ENCODE data around the gene IGHMBP2.
"Not testable (repeated sequence)": the region's sequence is repeated elsewhere in the genome, so short reads cannot be mapped to it uniquely, and the experiment has no call there.

IGHMBP2 gene

DNA sequence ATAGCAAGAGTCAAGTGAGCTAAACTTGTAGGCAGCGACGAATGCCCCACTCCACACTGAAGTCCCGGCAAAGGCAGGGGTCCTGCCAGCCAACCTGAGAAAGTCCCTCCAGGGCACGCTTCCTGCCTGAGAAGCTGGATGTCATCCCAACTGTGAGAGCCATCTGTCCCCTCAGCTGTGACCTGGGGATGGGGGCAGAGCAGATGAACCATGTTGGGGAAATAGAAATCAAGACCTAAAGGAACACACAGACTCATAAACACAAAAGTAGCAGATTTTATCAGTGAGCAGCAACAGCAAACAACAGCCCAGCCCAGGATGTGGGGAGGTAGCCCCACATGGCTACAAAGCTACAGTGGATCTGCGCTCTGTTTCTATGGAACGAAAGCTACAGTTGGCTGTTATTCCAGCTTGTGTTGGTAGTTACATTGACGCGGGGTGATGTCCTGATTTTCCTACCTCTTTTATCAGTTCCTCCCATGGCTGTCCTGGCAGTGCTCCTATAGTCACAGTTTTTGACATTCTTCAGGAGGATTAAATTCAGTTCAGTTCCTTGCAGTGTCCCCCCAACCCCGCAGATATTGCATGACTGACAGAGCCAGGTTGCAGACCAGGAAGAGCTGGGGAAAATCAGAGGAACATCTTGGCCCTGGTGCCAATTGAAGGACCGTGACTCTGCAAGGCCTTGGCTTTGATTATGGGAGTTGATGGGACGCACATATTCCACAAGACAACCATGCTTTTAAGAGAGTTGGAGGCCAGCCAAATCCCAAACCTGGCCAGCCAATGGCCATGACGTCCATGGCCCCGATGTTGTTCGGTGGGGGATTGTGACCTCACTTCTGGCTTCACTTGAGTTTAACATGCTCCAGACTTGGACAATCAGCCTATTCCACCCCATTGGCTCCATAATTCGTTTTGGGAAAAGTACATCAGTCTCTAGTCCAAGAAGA is 62.5 kb downstream of the IGHMBP2 start:
- DNase-seq = no peak

DNA sequence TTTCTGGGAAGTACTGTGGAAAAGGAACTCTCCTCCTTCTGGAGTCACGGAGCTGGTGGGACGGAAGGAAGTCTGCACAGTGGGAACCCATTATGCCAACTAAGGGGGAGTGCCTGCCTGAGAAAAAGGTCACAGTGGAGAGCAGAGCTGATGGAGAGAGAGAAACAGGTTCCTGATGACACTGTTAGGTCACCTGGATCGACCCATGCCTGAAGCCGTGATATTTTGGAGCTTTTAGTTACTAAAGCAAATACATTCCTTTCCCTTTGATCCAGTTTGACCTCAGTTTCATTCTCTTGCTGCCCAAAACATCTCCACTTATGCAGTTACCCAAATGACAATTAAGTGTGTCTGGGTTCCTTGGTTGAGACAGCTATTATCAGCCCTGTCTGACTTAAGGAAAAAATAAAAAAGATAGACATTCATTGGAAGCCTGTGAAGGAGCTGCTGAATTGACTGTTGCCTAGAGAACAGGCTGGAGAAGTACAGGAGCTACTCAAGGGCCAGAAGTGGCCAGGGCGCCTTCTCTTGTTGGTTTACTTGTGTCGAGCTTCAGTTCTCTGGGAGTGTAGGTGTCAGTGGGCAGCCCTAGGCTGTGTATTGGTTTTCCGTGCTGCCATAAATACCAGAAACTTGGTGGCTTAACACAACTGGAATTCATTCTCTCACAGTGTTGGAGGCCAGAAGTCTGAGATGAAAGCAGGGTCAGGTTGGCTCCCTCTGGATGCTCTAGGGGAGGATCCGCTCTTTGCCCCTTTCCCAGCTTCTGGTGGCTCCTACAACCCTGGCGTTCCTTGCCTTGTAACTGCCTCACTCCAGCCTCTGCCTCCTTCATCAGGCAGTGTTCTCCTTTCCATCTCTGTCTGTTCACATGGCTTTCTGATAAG is 63.4 kb downstream of the IGHMBP2 start:
- no peak for DNase-seq

DNA sequence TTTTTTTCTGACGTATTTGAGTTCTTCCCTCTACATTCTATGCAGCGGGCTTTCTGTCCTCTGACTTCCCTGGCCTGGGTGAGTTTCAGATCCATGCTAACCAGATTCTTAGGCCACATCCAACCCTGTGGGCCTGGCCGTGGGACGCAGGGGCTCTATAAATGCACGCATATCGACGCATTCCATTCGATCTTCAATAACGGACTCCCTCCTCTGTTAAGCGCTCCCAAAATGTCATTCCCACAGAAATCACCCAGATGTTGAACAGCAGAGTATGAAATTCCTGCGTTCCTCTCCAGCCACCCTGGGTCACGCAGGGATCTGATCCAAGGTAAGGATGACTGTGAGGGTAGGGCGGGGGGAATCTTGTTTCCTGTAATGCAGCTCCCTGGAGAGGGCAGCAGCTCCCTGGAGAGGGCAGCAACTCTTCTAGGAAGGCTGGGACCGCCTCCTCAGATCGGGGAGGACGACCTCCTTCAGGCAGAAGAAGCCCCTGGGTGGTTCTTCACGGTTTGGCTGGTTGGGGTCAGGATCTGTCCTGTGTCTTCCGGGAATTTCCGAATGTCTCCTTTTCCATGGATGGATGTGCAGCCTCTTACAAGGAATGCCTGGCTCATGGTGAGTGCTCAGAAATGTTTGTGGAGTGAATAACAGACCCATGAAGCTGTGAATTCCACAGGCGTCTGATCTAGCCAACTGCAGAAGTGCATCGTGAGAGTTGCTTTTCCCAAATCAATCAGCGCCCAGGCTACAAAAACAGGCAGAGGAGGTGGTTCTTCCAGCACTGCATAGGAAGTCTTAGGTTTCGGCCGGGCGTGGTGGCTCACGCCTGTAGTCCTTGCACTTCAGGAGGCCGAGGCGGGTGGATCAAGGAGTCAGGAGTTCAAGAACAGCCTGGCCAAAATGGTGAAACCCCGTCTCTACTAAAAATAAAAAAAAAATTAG is 64.9 kb downstream of the IGHMBP2 start:
- no peak for DNase-seq

DNA sequence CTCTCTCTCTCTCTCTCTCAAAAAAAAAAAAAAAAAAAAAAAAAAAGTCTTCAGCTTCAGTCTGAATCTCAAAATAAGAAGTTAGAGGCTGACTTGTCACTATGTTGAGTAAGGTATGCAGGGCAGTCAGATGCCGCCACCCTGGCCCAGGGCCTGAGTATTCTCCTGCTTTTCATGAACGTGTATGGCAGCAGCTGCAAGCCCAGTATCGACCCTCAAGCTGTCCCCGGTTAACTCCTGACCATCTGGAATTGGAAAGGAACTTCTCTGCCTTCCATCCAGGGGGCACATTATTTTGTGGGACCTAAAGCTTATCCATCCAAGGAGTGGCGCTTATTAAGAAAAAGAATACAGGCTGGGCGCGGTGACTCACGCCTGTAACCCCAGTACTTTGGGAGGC is 65.7 kb downstream of the IGHMBP2 start:
- DNase-seq = no peak

DNA sequence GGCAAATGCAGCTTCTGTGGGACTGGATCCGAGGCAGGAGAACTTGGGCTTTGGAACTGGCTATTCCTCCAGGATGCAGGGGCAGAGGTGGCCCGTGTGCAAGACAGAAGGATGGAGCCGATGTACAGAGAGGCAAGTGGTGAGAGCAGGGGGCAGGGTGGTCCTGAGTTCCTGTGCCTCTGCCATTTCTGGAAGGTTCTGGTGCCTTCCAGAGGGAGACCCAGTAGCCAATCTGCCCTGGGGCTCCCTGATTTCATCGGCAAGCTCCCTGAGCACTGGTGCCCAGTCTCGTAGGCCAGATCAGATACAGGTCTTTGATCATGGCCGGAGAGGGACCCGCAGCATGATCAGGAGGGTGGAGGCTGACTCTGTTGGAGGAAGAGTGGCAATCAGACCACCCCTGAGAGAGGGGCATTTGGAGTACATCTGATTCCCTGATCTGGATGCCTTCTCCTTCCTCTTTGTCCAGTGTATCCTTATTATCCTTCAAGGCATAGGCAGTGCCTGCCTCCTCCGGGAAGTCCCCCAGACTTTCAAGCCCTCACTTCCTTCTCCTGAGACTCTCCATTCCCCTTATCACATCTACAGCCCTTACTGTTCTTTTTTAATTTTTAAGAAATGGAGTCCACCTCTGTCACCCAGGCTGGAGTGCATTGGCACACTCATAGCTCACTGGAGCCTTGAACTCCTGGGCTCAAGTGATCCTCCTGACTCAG is 67.4 kb downstream of the IGHMBP2 start:
- no peak for DNase-seq

DNA sequence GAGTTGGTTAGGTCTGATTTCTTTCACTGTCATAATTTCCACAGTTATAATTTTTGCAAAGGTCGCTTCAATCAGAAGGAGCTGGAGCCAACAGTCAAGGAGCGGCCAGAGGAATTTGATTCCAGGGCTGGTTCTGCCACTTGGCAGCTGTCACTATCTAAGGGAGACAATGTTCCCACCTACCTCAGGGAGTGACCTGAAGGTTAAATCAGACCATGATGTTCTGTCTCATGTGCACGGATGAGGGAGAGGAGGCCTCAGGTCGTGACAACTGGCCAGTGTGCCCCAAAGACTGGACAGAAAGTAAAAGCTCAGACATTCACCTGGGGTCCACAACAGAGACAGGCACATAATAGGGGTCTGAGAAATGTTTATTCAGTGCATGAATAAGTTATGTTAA is 69.5 kb downstream of the IGHMBP2 start:
- DNase-seq = no peak

DNA sequence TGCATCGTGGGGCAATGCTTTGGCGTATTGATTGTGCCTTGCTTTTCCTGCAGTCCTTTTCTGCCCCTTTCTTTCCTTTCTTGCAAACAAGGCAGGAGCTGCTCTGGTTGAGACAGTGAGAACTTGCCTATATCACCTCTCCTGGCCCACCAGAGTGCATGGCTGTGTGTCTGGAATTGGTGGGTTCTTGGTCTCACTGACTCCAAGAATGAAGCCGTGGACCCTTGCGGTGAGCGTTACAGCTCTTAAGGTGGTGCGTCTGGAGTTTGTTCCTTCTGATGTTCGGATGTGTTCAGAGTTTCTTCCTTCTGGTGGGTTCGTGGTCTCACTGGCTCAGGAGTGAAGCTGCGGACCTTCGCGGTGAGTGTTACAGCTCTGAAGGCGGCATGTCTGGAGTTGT is 70.0 kb downstream of the IGHMBP2 start:
- DNase-seq = not testable (repeated sequence)

DNA sequence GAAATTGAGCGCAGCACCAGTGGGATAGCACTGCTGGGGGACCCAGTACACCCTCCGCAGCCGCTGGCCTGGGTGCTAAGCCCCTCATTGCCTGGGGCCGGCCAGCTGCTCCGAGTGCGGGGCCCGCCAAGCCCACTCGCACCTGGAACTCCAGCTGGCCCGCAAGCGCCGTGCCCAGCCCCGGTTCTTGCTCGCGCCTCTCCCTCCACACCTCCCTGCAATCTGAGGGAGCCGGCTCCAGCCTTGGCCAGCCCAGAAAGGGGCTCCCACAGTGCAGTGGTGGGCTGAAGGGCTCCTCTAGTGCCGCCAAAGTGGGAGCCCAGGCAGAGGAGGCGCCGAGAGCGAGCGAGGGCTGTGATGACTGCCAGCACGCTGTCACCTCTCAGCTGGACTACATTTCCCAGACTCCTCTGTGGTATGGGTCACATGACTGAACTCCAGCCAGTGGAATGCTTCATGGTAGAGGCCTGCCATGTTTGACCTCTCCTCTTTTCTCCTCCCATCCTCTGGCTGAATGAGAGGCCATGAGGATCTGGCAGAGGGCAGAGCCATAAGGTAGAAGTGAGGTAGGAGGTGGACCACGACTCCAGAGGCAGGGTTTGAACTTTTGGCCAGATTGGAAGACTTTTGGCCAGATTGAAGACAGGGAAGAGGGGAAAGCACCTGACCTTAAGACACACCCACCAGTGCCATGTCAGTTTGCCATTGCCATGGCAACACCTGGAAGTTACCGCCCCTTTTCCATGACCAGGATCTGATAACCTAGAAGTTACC is 70.9 kb downstream of the IGHMBP2 start:
- DNase-seq = no peak

DNA sequence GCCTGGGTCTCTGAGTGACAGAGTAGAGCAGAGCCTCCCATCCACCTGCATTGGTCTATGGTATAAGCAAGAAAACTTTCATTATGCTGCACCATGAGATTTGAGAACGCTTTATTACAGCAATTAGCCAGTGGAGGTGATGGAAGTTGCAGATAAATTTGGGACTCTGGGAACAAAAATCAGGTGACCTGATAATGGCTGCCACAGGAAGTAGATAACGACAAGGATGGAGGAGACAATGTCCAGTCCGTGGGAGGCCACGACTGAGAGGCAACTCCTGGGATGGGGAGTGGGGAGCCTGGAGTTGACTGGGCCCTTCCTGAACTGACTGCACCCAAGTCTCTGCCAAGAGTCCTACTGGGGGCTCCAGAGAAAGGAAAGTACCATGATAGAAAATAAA is 72.4 kb downstream of the IGHMBP2 start:
- no peak for DNase-seq

DNA sequence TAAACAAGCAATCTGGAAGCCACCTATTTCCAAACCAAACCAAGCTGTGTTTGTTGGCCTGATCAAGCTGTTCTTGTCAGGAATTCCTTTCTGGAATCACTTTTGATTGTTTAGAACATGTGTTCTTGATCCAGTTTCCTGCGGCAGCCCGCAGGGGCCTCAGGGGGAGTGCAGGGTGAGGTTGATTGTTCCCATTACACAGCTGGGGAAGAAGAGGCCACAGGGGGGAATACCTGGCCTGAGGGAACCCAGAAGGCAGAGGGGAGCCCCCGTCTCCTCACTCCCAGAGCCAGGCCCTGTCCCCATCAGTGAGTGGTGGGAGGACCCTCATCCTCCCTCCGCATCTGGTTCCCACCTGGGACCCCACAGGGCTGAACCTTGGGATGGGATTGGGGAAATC is 72.9 kb downstream of the IGHMBP2 start:
- DNase-seq = no peak

DNA sequence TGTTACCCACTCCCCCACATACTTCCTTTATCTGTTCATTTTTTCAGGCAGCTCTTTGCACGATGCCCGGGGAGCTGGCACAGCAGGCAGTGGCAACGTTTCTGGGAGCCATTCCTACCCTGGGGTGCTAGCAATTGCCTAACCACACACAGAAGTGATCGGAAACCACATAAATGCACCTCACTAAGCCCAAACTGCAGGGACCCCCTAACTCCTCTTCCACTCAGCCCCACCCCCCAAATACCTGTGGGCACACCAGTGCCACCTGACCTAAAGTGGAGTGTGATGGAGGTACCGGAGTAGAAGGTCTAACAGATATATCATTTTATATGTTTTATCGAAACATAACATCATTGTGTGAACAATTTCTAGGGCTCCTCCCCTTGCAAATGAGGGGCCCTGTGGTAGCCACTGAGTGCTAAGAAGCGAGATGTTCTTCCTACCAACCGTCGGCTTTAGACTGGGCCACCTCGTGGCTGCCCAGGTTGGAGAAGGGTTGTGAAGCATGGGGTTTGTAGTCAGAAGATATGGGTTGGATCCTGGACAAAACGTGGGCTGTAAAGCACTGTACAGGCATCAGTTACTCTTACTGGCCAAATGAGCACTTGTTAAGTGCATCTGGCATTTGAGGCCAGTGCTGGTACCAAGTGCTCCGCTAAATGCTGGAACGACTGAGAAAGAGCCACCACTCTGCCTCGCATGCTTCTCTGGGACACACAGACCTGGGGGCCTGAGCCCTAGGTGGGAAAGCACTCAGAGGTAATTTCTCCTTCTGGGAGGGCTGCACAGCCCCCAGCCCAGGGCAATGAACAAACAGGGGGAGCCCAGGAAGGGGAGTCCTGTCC is 74.3 kb downstream of the IGHMBP2 start:
- no peak for DNase-seq

DNA sequence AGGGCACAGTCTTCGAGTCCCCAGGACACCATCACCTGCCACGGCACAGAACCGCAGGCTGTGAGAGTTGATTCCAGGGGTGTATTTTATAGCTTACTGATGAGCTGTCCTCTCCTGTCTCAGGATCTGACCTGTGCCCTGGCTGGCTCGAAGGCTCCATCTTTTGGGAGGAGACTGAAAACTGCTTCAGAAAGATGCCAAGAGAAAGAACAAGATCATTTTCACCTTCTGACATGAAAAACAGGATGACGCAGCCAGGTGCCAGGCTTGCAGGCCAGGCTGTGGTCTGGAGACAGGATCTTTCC is 74.9 kb downstream of the IGHMBP2 start:
- DNase-seq = no peak

DNA sequence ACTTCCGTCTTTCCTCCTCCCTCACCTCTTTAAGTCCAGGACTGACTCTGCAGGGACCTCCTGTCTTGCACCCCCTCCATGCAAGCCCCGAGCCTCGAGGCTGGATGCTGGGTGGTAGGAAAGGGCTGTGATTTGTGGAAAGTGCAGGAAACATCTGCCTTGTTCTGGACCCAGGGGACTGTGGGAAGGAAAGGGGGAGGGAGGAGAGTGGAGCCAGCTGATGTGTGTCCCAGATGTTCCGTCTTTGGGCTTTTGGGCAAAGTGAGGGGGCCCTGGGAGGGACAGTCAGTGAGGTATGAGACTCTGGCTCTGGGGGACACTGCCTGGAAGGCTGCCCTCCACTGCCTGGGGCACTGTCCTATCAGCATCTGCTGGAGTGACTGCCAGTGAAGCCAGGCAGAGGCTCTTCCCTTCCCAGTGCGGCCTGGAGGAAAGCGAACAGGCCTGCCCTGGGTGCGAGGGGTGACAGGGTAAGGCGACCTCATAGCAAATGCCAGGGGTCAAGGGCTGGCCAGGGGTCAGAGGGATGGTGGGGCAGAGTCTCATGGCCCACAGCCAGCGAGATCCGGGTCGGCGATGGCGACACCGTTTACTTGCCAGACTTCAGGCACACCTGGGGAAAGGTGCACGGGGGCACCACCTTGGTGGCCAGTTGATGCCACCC is 75.4 kb downstream of the IGHMBP2 start:
- no peak for DNase-seq

DNA sequence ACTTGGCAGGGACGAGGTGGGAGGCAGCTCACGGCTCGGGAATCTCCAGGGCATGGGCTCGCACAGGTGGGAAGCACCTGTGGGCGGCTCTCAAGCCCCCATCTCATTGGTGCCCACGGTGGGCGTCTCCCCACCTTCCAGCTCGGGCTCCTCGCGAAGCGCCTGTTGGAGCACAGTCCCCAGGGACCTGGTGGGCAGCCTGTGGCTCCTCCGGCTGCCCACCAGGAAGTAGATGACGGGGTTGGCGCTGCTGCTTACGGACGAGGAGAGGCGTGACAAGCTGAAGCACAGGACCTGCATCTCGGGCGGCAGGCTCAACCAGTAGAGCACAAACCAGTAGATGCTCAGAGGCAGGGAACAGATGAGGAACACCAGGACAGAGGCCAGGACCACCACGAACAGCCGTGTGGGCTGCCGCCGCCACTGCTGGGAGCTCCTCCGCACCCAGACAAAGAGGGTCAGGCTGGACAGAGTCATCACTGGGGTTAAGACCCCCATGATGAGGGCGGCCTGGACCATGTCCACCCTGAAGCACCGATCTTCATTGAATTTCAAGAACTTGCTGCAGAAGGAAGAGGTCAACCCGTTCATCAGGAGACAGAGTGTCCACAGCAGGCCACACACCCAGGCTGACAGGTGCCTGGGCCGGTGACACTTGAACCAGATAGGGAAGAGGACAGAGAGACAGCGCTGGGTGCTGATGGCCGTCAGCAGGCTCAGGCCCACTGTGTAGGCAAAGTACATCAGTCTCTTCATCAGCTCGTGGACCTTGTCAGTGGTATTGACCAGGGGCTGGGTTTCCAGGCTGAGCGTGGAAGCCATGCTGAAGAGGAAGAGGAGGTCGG is 76.5 kb downstream of the IGHMBP2 start:
- no peak for DNase-seq

DNA sequence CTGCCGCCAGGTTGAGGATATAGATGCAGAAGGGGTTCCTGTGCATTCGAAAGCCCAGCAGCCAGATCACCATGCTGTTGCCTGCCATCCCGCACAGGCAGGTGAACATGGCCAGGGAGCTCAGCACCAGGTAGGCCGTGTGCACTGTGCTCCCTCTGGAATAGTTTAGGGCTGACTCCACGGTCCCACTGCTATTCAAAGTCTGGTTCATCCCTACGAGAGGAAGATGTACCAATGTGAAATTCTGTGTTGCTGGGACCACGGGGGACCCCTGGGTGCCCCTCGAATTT is 77.0 kb downstream of the IGHMBP2 start, which contains the start of gene MRGPRD:
MRGPRD (minus strand) TSS at position 211 of the 290 bp plus-strand sequence; CDS start at position 211, 0 bp downstream.
- no peak for DNase-seq

DNA sequence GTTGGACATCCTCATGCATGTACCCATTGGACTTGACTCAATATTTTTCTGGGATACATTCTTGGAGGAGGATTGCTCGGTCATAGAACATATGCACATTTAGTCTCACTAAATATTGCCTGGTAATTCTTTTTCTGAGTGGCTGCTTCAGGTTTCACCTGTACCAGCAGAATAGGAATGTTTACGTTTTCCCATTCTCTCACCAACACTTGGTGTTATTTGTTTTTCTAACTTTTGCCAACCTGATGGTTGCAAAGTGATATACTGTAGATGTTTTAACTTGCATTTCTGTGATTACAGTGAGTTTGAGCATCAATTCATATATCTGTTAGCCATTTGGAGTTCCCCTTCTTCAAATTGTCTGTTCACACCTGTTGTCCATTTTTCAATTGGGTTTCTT is 78.4 kb downstream of the IGHMBP2 start:
- DNase-seq = no peak

DNA sequence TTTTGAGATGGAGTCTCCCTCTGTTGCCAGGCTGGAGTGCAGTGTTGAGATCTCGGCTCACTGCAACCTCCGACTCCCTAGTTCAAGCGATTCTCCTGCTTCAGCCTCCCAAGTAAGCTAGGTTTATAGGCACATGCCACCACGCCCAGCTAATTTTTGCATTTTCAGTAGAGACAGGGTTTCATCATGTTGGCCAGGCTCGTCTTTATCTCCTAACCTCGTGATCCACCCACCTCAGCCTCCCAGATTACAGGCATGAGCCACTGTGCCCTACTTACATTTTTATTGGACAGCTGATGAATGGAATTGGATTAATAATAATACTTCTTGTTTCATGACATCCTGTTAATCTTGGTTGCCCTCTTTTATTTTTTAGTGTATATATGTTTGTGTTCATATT is 80.1 kb downstream of the IGHMBP2 start:
- DNase-seq = no peak

DNA sequence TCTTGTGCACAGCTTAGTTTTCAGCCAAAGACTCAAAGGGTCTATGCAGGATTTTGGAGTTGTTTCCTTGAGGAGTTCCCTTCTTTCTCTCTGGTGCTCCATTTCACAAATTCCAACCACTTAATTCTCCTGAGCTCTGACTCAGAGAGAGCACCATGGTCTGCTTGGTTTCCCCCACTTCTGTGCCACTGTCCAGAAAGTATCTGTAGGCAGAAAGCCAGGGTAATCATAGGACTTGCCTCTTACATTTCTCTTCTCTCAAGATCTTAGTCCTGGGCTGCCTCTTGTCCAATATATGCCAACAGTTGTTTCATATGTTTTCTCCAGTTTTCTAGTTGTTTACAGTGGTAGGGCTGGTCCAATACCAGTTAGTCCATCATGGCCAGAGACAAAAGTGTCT is 83.5 kb downstream of the IGHMBP2 start:
- DNase-seq = no peak

DNA sequence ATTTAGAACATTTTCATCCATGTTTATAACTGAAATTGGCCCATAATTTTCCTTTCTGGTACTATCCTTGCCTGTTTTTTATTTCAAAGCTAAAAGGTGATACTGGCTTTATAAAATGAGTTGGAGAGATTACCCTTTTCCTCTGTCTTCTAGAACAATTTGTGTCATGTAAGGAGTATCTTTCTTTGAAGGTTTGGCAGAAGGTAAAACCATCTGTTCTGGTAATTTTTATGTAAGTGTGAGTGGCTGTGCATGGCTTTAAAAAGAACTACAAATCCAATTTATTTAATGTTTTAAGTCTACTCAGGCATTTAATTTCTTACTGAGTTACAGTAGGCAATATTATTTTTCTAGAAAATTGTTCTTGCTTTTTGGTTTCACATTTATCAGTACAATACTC is 84.8 kb downstream of the IGHMBP2 start:
- DNase-seq = no peak
